ENCODE results near the gene C1S. TPM values are rescaled to one million over a fixed set of nuclear protein-coding genes. Genes with fewer than 3 reads are reported as not detected.
A peak's percentile ranks its signal among the peaks of the same experiment; 100 is the strongest.

Gene C1S
- total RNA-seq, 2 experiments from 2014 or later, result 3.8 to 4.6 TPM

GRCh38 chr12:7017870-7018349 lies 42.6 kb upstream of the C1S start:
- Mint-ChIP-seq H3K9me3 (no peaks in the 10 kb centered on the region), H3K27me3 (no peaks in the 10 kb centered on the region), H3K4me3 (peak overlapping the region; percentile 87), H3K36me3 (ENCODE audit: low read depth) (peaks cover 17% of the 10 kb centered on the region), H3K27ac (peak overlapping the region; percentile 62), H3K4me1 (ENCODE audit: low read depth) (peaks cover 30% of the 10 kb centered on the region)
- TF ChIP-seq, protein P1, sequence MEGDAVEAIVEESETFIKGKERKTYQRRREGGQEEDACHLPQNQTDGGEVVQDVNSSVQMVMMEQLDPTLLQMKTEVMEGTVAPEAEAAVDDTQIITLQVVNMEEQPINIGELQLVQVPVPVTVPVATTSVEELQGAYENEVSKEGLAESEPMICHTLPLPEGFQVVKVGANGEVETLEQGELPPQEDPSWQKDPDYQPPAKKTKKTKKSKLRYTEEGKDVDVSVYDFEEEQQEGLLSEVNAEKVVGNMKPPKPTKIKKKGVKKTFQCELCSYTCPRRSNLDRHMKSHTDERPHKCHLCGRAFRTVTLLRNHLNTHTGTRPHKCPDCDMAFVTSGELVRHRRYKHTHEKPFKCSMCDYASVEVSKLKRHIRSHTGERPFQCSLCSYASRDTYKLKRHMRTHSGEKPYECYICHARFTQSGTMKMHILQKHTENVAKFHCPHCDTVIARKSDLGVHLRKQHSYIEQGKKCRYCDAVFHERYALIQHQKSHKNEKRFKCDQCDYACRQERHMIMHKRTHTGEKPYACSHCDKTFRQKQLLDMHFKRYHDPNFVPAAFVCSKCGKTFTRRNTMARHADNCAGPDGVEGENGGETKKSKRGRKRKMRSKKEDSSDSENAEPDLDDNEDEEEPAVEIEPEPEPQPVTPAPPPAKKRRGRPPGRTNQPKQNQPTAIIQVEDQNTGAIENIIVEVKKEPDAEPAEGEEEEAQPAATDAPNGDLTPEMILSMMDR (IDR thresholded peaks at IDR 0.05), result no peak
- DNase-seq (peak in 1 of 14 experiments; percentile 3), ATAC-seq (ENCODE audit: poor library complexity) (peak; percentile 0)
- H3K36me3 ChIP-seq (ENCODE audit: insufficient read depth, low read length), result peaks cover 2% of the 10 kb centered on the region
- ChIA-PET POLR2A (interaction anchor here (0.7 to 3.4 kb wide), 16 partner anchors 10 to 166 kb away, joined by 3 to 42 read pairs (median 4); partner anchors contain the start of genes C12orf57, C1RL, RNU7-1 and SPSB2), CTCF (interaction anchor here (0.7 to 1.9 kb wide), 18 partner anchors 10 to 171 kb away, joined by 3 to 14 read pairs (median 3); partner anchors contain the start of genes C12orf57, ENO2, RNU7-1 and SPSB2)
- intact Hi-C loops (cut with DNase I, micrococcal nuclease), result loop anchor here (1.0 to 5.0 kb wide), 9 partner anchors 39 to 169 kb away; partner anchors contain the start of genes C1RL (in 2 of the 2), EMG1 (in 2 of the 2), PHB2 (in 2 of the 2) and SPSB2 (in 2 of the 2)
- peaks cover 24% of the 10 kb centered on the region for H3K4me1 ChIP-seq (ENCODE audit: insufficient read depth, low read length)
- H3K27ac ChIP-seq (ENCODE audit: low read depth in 1 of 2, low read length in 2 of 2), result peak overlapping the region; percentile 87 to 89
- H3K9me3 ChIP-seq (ENCODE audit: control insufficient read depth in 1 of 2, insufficient read depth in 1 of 2, low read length in 2 of 2), result no peaks in the 10 kb centered on the region
- peak overlapping the region; percentile 98 for H3K4me3 ChIP-seq (ENCODE audit: low read length)
- no peaks in the 10 kb centered on the region for H3K27me3 ChIP-seq (ENCODE audit: control insufficient read depth in 1 of 2, insufficient read depth in 2 of 2, low read length in 2 of 2)

GRCh38 chr12:7018350-7019042 lies 42.0 kb upstream of the C1S start, which contains the start of gene LPCAT3:
TSS of gene LPCAT3 (minus strand) at chr12:7018476. CDS start at chr12:7018424, 52 bp downstream.
- no peaks in the 10 kb centered on the region for H3K9me3 ChIP-seq (ENCODE audit: control insufficient read depth in 1 of 2, insufficient read depth in 1 of 2, low read length in 2 of 2)
- H3K27ac ChIP-seq (ENCODE audit: low read depth in 1 of 2, low read length in 2 of 2), result peak within 1 kb of the TSS; percentile 87 to 89
- Mint-ChIP-seq H3K4me3 (peak within 1 kb of the TSS; percentile 87), H3K27me3 (no peaks in the 10 kb centered on the region), H3K36me3 (ENCODE audit: low read depth) (peaks cover 11% of the 10 kb centered on the region), H3K9me3 (no peaks in the 10 kb centered on the region), H3K27ac (peak within 1 kb of the TSS; percentile 62), H3K4me1 (ENCODE audit: low read depth) (peaks cover 30% of the 10 kb centered on the region)
- H3K4me3 ChIP-seq (ENCODE audit: low read length), result peak within 1 kb of the TSS; percentile 98
- peaks cover 24% of the 10 kb centered on the region for H3K4me1 ChIP-seq (ENCODE audit: insufficient read depth, low read length)
- intact Hi-C loops (cut with DNase I, micrococcal nuclease), result loop anchor here (1.0 to 5.0 kb wide), 8 partner anchors 48 to 169 kb away; partner anchors contain the start of genes C1RL (in 2 of the 2), EMG1 (in 2 of the 2), PHB2 (in 2 of the 2) and SPSB2 (in 2 of the 2)
- no peaks in the 10 kb centered on the region for H3K27me3 ChIP-seq (ENCODE audit: control insufficient read depth in 1 of 2, insufficient read depth in 2 of 2, low read length in 2 of 2)
- POLR2A ChIA-PET, result interaction anchor here (0.6 to 3.4 kb wide), 18 partner anchors 10 to 622 kb away, joined by 3 to 42 read pairs (median 4); partner anchors contain the start of genes C12orf57, C1RL, RNU7-1 and SPSB2
- CTCF ChIA-PET, result interaction anchor here (0.7 to 1.6 kb wide), 17 partner anchors 11 to 170 kb away, joined by 3 to 14 read pairs (median 3); partner anchors contain the start of genes C12orf57, ENO2, RNU7-1 and SPSB2
- peaks cover 2% of the 10 kb centered on the region for H3K36me3 ChIP-seq (ENCODE audit: insufficient read depth, low read length)
- ATAC-seq (ENCODE audit: poor library complexity) (peak; percentile 96), DNase-seq (peak; percentile 94 to 99 (median 96))
- TF ChIP-seq, protein P1 (IDR thresholded peaks at IDR 0.05), result peak; percentile 87

DNA sequence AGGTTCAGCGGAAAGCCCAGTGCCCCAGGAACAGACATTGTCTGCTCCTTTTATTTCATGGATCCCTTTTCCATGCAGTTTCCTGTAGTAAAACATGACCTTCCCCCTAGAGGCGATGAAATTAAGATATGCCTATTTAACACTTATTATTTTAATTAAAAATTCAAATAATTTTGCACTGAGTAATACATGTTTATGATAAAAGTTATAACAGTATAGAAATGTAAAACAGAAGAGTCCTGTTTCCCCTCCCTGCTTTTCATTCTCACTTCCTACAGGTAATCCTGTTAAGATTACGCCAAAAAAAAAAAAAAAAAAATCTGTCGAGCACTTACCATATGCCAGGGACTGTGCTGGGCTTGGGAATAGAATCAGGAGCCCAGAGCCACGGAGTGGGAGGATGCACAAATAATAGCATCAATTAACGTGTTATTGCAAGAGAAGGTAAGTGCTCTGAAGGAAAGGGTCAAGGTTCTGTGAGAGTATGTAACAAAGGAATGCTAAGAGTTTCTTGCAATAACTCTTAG lies 41.4 kb upstream of the C1S start:
- peak overlapping the region in 1 of 2 donors; percentile 87 for H3K27ac ChIP-seq (ENCODE audit: low read depth in 1 of 2, low read length in 2 of 2)
- intact Hi-C loops (cut with DNase I, micrococcal nuclease), result loop anchor here (2.0 to 5.0 kb wide), 6 partner anchors 48 to 168 kb away; partner anchors contain the start of genes C1RL (in 2 of the 2), SPSB2 (in 2 of the 2), EMG1 (in 1 of the 2) and PEX5 (in 1 of the 2)
- DNase-seq, result peak in 1 of 14 experiments; percentile 17

More for the DNA sequence above, 41.4 kb upstream of the C1S start:
- H3K36me3 ChIP-seq (ENCODE audit: insufficient read depth, low read length), result peaks cover under 1% of the 10 kb centered on the region
- H3K4me1 ChIP-seq (ENCODE audit: insufficient read depth, low read length), result peaks cover 24% of the 10 kb centered on the region
- peaks cover 30% of the 10 kb centered on the region for H3K4me1 Mint-ChIP-seq (ENCODE audit: low read depth)
- H3K9me3 ChIP-seq (ENCODE audit: control insufficient read depth in 1 of 2, insufficient read depth in 1 of 2, low read length in 2 of 2), result no peaks in the 10 kb centered on the region
- H3K27ac Mint-ChIP-seq, result peak overlapping the region; percentile 62
- H3K9me3 Mint-ChIP-seq, result no peaks in the 10 kb centered on the region
- TF ChIP-seq, protein P1 (IDR thresholded peaks at IDR 0.05), result peak; percentile 38
- CTCF ChIA-PET, result interaction anchor here (0.6 to 1.6 kb wide), 11 partner anchors 44 to 214 kb away, joined by 3 to 14 read pairs (median 4); partner anchors contain the start of genes C12orf57 and RNU7-1
- POLR2A ChIA-PET, result interaction anchor here (0.6 to 3.4 kb wide), 15 partner anchors 10 to 621 kb away, joined by 3 to 42 read pairs (median 4); partner anchors contain the start of genes C12orf57, C1RL, RNU7-1 and USP5
- peak overlapping the region; percentile 87 for H3K4me3 Mint-ChIP-seq
- ATAC-seq (ENCODE audit: poor library complexity), result no peak
- H3K4me3 ChIP-seq (ENCODE audit: low read length), result peak overlapping the region; percentile 98
- no peaks in the 10 kb centered on the region for H3K27me3 ChIP-seq (ENCODE audit: control insufficient read depth in 1 of 2, insufficient read depth in 2 of 2, low read length in 2 of 2)
- H3K36me3 Mint-ChIP-seq (ENCODE audit: low read depth), result peaks cover 5% of the 10 kb centered on the region
- H3K27me3 Mint-ChIP-seq, result no peaks in the 10 kb centered on the region

All from CD4-positive, alpha-beta T cell (primary cell).